HEK293T (cell line): ENCODE measurements around the gene SCAF1.

Experiments
- BHLHE40 ChIP-seq: fragments of 450-650 bp; IDR thresholded peaks from 2 replicates; pipeline ENCODE4 v1.6.1; 2016; ENCODE audit warnings: mild to moderate bottlenecking, moderate library complexity, borderline replicate concordance
- ELF4 ChIP-seq: fragments of 450-650 bp; IDR thresholded peaks from 2 replicates; pipeline ENCODE4 v1.6.1; 2017; ENCODE audit warnings: antibody characterized with exemption
- FOXM1 ChIP-seq: fragments of 450-650 bp; IDR thresholded peaks from 2 replicates; pipeline ENCODE4 v1.6.1; 2017; ENCODE audit warnings: mild to moderate bottlenecking, borderline replicate concordance
- LEF1 ChIP-seq: fragments of 450-650 bp; IDR thresholded peaks from 2 replicates; pipeline ENCODE4 v1.6.1; 2017; ENCODE audit warnings: mild to moderate bottlenecking, borderline replicate concordance

DNA sequence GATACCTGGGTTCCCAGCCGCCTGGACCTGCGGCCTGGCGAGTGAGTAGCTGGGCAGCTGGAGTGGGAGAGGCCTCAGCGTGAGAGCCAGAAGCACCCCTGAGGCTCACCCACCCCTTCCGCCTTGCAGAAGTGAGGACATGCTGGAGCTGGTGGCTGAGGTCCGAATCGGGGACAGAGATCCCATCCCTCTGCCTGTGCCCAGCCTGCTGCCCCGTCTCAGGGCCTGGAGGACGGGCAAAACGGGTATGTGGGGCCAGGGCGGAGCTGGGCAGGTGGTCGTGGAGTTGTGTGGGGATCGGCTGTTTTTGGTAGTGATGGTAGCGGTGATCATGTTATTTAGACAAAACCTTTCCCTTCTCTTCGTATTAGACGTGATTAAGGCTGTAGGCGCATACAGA lies 4.6 kb downstream of the SCAF1 start:
- TF ChIP-seq ELF4 (no peak), LEF1 (no peak), BHLHE40 (no peak), FOXM1 (no peak)
